Esophagus squamous epithelium (tissue), 4 donors: ENCODE results near the gene OR4F15.
"Not testable (repeated sequence)": the region's sequence is repeated elsewhere in the genome, so short reads cannot be mapped to it uniquely, and the experiment has no call there.

ENCODE experiments used
- POLR2A ChIP-seq, 4 donors: fragments of 450-650 bp; IDR thresholded peaks; one replicate each; pipeline ENCODE4 v1.6.1; 2017; ENCODE audit warnings: antibody characterized with exemption in 4 of 4, mild to moderate bottlenecking in 4 of 4, moderate library complexity in 3 of 4
- TF ChIP-seq, protein P1 (sequence below), 6 experiments: fragments of 450-650 bp in 4 of 6; fragments of 200-600 bp in 2 of 6; sonication (generic) in 2 of 6; IDR thresholded peaks; one replicate each; pipeline ENCODE4 v1.5.1; 2016 to 2019; ENCODE audit warnings: antibody characterized with exemption in 6 of 6, mild to moderate bottlenecking in 4 of 6, moderate library complexity in 4 of 6

DNA sequence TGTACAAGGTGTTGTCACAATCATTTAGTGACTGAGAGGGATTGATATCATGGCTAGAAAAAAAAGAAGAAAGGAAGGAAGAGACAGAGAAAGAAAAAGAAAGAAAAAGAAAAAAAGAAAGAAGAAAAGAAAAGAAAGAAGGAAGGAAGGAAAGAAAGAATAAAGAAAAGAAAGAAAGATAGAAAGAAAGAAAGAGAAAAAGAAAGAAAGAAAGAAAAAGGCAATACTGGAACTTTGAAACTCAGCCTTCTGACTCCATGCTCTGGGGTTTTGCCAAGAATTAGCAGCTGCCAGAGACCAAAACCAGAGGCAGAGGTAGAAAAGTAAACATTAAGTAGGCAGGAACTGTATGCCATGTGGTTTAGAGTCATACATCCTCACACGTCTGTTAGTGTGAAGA, 31.8 kb upstream of the OR4F15 start:
- TF ChIP-seq, protein P1, sequence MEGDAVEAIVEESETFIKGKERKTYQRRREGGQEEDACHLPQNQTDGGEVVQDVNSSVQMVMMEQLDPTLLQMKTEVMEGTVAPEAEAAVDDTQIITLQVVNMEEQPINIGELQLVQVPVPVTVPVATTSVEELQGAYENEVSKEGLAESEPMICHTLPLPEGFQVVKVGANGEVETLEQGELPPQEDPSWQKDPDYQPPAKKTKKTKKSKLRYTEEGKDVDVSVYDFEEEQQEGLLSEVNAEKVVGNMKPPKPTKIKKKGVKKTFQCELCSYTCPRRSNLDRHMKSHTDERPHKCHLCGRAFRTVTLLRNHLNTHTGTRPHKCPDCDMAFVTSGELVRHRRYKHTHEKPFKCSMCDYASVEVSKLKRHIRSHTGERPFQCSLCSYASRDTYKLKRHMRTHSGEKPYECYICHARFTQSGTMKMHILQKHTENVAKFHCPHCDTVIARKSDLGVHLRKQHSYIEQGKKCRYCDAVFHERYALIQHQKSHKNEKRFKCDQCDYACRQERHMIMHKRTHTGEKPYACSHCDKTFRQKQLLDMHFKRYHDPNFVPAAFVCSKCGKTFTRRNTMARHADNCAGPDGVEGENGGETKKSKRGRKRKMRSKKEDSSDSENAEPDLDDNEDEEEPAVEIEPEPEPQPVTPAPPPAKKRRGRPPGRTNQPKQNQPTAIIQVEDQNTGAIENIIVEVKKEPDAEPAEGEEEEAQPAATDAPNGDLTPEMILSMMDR (IDR thresholded peaks at IDR 0.05): not testable (repeated sequence)
- TF ChIP-seq POLR2A (IDR thresholded peaks at IDR 0.05): not testable (repeated sequence)
